Measurements from ENCODE around the gene FLVCR2.

FLVCR2 gene

DNA sequence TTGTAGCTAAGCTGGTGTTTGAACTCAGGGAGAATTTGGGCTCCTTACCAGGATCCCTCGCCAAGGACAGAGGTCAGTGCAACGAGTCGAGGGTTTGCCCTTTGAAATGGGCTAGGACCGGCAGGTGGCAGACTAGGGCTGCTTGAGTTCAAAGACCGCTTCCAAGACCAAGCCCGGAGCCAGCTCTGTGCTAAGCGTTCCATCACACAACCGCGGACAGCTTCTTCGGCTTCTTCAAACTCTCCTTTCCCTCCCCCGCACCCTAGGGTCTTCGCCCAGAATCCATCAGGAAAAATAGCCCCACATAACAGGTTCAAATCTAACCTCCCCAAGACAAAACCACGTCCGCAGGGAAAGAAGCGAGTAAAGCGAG lies 705 bp upstream of the FLVCR2 start:
- POLR2A ChIA-PET = interaction anchor here (0.5 to 0.8 kb wide), 3 partner anchors 83 to 294 kb away, joined by 3 to 5 read pairs (median 5); partner anchors contain the start of genes ERG28 and TTLL5
- CTCF ChIA-PET = interaction anchor here (0.8 to 14.1 kb wide), 45 partner anchors 9 to 761 kb away, joined by 3 to 312 read pairs (median 6); partner anchors contain the start of genes BATF, ERG28, TGFB3 and TTLL5
- DNase-seq (ENCODE audit: extremely low spot score) = peak; percentile 88
- TF ChIP-seq, protein P1, sequence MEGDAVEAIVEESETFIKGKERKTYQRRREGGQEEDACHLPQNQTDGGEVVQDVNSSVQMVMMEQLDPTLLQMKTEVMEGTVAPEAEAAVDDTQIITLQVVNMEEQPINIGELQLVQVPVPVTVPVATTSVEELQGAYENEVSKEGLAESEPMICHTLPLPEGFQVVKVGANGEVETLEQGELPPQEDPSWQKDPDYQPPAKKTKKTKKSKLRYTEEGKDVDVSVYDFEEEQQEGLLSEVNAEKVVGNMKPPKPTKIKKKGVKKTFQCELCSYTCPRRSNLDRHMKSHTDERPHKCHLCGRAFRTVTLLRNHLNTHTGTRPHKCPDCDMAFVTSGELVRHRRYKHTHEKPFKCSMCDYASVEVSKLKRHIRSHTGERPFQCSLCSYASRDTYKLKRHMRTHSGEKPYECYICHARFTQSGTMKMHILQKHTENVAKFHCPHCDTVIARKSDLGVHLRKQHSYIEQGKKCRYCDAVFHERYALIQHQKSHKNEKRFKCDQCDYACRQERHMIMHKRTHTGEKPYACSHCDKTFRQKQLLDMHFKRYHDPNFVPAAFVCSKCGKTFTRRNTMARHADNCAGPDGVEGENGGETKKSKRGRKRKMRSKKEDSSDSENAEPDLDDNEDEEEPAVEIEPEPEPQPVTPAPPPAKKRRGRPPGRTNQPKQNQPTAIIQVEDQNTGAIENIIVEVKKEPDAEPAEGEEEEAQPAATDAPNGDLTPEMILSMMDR (IDR thresholded peaks at IDR 0.05; ENCODE audit: control extremely low read depth, extremely low read depth, low read depth, missing control alignments) = peak; percentile 83

DNA sequence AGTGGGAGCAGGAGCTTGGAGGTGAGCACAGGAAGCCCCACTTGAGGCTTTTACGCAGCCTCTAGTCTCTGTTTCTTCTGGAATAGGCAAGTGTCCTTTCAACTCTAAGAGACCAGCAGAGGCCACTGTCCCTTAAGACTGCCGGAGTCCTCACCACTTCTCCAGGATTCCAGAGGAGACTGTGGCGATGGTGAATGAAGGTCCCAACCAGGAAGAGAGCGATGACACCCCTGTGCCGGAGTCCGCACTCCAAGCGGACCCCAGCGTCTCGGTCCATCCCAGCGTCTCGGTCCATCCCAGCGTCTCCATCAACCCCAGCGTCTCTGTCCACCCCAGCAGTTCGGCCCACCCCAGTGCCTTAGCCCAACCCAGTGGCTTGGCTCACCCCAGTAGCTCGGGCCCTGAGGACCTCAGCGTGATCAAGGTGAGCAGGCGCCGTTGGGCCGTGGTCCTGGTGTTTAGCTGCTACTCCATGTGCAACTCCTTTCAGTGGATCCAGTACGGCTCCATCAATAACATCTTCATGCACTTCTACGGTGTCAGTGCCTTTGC lies 442 bp downstream of the FLVCR2 start:
- no peak for DNase-seq (ENCODE audit: extremely low spot score)
- POLR2A ChIA-PET = interaction anchor here (0.7 kb wide), 1 partner anchor 404 kb away, joined by 3 read pairs; no protein-coding TSS in a partner anchor
- TF ChIP-seq, protein P1 (IDR thresholded peaks at IDR 0.05; ENCODE audit: control extremely low read depth, extremely low read depth, low read depth, missing control alignments) = no peak
- CTCF ChIA-PET = interaction anchor here (1.2 to 14.1 kb wide), 10 partner anchors 10 to 402 kb away, joined by 3 to 312 read pairs (median 22); partner anchors contain the start of genes ERG28, TGFB3 and TTLL5

DNA sequence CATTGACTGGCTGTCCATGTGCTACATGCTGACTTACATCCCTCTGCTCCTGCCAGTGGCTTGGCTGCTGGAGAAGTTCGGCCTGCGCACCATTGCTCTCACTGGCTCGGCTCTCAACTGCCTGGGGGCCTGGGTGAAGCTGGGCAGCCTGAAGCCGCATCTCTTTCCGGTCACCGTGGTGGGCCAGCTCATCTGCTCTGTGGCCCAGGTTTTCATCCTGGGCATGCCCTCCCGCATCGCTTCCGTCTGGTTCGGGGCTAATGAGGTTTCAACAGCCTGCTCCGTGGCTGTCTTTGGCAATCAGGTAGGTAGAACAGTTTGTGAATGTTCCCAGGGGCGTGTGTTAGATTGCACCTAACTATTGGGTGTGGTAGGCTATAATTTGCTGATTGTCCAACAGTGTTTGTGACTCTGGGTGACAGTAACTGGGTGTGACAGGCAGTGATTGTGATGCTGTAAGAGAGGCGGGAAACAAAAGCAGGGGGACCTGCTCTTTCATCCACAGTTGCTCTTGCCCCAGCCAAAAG lies 981 bp downstream of the FLVCR2 start:
- POLR2A ChIA-PET = no interaction called here
- no peak for DNase-seq (ENCODE audit: extremely low spot score)
- CTCF ChIA-PET = interaction anchor here (14.1 kb wide), 1 partner anchor 75 kb away, joined by 312 read pairs; the partner anchor contains the start of genes ERG28 and TTLL5
- TF ChIP-seq, protein P1 (IDR thresholded peaks at IDR 0.05; ENCODE audit: control extremely low read depth, extremely low read depth, low read depth, missing control alignments) = no peak

DNA sequence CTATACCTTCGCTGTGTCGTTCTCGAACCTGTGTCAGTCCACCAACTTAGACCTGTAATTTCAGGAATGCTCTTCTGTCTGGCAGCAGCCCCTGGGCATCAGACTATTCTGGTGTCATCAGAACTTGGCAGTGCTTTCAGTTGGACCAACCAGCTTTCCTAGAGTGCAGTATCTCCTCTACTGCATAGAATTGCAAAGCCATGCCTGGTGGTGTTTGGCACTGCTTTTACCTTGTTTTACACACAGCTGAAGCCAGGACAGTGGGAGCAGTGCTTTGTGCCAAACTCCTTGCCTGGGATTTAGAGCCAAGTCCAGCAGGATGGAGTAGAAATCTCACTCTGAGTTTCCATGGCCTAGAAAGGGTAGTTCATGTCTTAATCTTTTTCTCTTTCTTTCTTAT lies 1.5 kb downstream of the FLVCR2 start:
- TF ChIP-seq, protein P1 (IDR thresholded peaks at IDR 0.05; ENCODE audit: control extremely low read depth, extremely low read depth, low read depth, missing control alignments) = no peak
- POLR2A ChIA-PET = no interaction called here
- CTCF ChIA-PET = interaction anchor here (14.1 kb wide), 1 partner anchor 74 kb away, joined by 312 read pairs; the partner anchor contains the start of genes ERG28 and TTLL5
- no peak for DNase-seq (ENCODE audit: extremely low spot score)

DNA sequence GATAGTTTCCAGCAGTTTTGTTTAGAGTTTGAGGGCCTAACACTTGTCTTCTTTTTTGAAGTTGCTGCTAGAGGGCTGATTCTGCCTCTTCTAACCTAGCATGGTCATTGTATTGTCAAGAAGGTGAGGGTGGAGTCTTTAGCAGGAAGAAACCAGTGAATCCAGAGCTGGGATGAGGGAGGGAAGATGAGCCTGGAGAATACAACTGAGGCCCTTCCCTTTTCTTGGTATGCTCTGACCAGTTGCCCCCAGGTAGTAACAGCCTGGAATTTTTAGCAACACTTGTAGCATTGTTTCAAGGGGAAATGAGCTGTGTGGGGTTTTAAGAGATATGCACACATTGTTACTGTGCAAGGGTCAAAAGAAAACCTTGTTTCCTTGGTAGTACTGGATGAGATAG lies 9.0 kb downstream of the FLVCR2 start:
- no peak for DNase-seq (ENCODE audit: extremely low spot score)
- CTCF ChIA-PET = interaction anchor here (0.7 to 3.6 kb wide), 5 partner anchors 10 to 37 kb away, joined by 3 to 33 read pairs (median 3); partner anchors contain the start of gene FLVCR2
- POLR2A ChIA-PET = no interaction called here
- TF ChIP-seq, protein P1 (IDR thresholded peaks at IDR 0.05; ENCODE audit: control extremely low read depth, extremely low read depth, low read depth, missing control alignments) = no peak

DNA sequence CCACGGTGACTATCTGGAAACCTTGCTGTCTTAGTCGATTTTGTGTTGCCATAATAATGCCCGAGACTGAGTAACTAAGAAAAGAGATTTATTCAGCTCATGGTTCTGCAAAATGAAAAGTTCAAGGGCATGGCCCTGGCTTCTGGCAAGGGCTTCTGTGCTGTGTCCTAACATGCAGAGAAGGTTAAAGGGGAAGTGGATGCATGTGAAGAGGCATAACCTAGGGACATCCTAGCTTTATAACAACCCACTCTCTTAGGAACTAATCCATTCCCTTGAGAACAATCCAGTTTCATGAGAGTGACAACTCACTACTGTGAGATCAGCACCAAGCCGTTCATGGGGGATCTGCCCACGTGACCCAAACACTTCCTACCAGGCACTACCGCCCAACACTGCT lies 11.5 kb downstream of the FLVCR2 start:
- CTCF ChIA-PET = interaction anchor here (1.4 to 3.6 kb wide), 2 partner anchors 13 to 15 kb away, joined by 3 to 33 read pairs; partner anchors contain the start of gene FLVCR2
- no peak for DNase-seq (ENCODE audit: extremely low spot score)
- POLR2A ChIA-PET = no interaction called here
- TF ChIP-seq, protein P1 (IDR thresholded peaks at IDR 0.05; ENCODE audit: control extremely low read depth, extremely low read depth, low read depth, missing control alignments) = no peak
